ENCODE data around the gene MED26.

MED26 gene

DNA sequence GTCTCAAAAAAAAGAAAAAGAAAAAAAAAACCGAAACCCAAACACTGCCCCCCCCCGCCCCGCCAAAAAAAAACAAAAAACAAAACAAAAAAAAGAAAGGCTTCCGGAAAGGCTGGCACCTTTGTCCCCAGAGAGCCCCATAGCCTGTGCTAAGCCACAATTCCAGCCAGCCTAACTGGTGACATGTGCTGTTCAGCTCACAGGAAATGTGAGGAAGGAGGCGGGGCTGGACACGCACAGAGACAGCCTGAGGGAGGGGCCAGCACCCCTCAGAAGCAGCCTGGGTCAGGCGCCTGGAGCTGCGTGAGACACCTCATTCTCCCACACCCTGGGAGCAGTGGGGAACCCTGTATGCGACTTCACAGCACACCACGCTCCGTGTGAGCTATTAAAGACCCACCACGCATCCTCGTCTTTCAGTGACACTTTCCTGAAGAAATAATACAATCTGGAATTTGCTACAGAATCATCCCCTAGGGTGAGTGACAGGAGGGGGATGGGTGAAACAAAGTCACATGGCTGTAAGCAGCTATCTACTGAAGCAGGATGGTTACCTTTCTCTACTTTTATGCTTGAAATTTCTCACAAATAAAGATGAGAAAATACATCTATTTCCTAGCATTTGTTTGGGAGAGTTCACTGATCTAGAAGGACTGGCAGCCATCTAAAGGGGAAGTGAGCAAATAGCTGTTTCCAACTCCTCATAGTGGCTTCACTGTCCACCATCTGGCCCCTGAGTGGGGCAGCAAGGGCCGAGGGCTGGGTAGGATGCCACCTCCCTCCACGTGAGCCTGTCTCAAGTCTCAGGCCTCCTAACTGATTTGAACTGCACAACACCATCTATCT is 43.5 kb downstream of the MED26 start:
- ATAC-seq (replicated peaks; ENCODE audit: extremely low read depth, poor library complexity, severe bottlenecking) = peak; percentile 81
- H3K4me1 Mint-ChIP-seq = peaks cover 72% of the 10 kb centered on the region
- peak overlapping the region; percentile 94 for H3K27ac Mint-ChIP-seq (ENCODE audit: low read depth)
- no peaks in the 10 kb centered on the region for H3K9me3 Mint-ChIP-seq
- no peaks in the 10 kb centered on the region for H3K27me3 Mint-ChIP-seq
- DNase-seq (ENCODE audit: low spot score in 2 of 2) = peak; percentile 84 to 95
- H3K4me3 Mint-ChIP-seq = peak overlapping the region; percentile 72
- peaks cover 44% of the 10 kb centered on the region for H3K36me3 Mint-ChIP-seq (ENCODE audit: insufficient read depth)

DNA sequence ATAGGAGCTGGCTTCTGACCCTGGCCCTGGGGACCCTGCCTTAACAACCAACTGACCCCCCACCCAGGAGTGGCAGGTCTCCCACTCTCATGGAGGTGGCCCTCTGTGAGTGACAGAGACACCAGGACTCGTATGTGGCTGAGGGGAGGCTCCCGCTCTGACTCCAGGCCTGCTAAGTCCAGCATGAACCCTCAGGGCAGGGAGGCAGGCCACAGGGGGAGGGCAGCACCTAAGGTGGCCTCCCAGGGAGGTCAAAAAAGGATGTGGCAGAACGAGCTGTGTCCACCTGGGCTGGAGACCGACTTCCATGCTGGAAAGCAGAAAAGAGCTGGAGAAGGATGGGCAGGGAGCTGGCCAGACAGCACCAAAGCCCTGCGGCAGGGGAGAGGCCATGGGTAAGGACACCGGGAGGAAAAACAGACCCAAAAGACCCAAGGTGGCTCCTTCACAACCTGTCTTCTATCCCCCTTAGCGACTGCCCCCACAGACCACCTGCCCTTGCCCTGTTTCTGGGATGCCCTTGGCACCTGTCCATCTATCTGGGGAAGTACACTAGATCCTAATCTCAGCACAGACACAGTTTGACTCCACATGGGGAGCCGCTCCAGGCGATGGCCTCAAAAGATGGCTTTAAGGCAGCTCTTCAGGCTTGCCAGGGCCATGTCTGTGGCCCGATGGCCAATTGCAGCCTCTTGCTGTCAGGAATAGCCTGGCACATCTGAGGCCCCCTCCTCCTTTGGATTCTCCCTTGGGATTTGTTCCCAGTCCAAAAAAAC is 45.3 kb downstream of the MED26 start:
- H3K27ac Mint-ChIP-seq (ENCODE audit: low read depth) = peak overlapping the region; percentile 94
- H3K4me1 Mint-ChIP-seq = peaks cover 64% of the 10 kb centered on the region
- DNase-seq (ENCODE audit: low spot score in 2 of 2) = no peak
- no peak for ATAC-seq (replicated peaks; ENCODE audit: extremely low read depth, poor library complexity, severe bottlenecking)
- H3K9me3 Mint-ChIP-seq = no peaks in the 10 kb centered on the region
- H3K36me3 Mint-ChIP-seq (ENCODE audit: insufficient read depth) = peaks cover 46% of the 10 kb centered on the region
- H3K27me3 Mint-ChIP-seq = no peaks in the 10 kb centered on the region
- peak overlapping the region; percentile 72 for H3K4me3 Mint-ChIP-seq

DNA sequence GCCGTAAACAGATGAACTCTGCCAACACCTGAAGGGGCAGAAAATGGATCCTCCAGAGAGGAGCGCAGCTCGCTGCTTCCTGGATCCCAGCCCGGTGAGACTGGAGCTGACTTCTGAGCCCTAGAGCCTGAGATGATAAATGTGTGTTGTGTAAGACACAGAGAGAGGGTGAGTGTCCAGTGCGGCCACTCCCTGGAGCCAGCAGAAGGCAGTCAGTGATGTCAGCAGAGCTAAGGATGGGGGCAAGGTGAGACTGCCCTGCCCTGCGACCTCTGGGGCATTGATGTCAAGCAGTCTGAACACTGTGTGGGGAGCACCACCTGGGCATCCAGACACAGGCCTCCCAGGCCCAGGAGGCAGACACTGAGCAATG is 46.0 kb downstream of the MED26 start:
- peaks cover 56% of the 10 kb centered on the region for H3K4me1 Mint-ChIP-seq
- no peak overlapping the region for H3K4me3 Mint-ChIP-seq
- ATAC-seq (replicated peaks; ENCODE audit: extremely low read depth, poor library complexity, severe bottlenecking) (no peak), DNase-seq (ENCODE audit: low spot score in 2 of 2) (no peak)
- H3K27me3 Mint-ChIP-seq = no peaks in the 10 kb centered on the region
- H3K36me3 Mint-ChIP-seq (ENCODE audit: insufficient read depth) = peaks cover 46% of the 10 kb centered on the region
- no peaks in the 10 kb centered on the region for H3K9me3 Mint-ChIP-seq
- peak overlapping the region; percentile 79 for H3K27ac Mint-ChIP-seq (ENCODE audit: low read depth)

DNA sequence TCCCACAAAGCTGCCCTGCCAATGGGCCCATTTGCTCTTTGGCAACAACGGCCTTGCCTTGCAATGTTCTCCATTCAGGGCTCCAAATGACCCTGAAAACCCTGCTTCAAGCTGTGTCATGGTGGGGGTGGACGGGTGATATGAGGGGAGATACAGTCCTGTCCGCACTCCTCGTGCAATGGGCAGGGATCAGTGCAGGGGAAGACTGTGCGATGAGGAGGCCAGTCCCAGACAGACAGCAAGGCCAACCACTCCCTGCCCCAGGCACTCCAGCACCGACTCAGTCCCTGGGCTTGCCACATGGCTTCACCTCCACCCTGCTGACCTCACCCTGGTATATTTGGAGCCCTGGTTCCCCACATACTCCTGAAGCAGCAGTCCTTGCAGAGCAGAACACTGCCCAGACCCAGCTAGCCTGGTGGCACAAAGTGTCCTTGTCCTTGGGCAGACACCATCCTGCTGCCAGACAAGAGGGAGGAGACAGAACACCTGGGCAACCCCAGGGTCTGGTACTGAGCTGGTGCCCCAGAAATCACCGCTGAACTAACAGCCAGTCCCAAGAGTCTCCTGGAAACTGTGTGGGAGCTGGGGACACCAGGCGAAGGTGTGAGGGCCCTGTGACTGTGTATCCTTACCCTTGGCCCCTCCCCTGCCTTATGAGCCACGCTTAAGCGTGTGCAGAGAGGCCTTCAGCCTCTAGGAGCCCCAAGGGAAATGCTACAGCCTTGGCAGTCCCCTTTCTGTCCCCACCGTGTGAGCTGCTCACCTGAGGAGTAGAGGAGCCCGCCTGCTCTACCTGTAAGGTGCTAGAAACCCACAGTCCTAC is 46.6 kb downstream of the MED26 start:
- peaks cover 48% of the 10 kb centered on the region for H3K36me3 Mint-ChIP-seq (ENCODE audit: insufficient read depth)
- peak overlapping the region; percentile 79 for H3K27ac Mint-ChIP-seq (ENCODE audit: low read depth)
- no peak for DNase-seq (ENCODE audit: low spot score in 2 of 2)
- no peaks in the 10 kb centered on the region for H3K9me3 Mint-ChIP-seq
- H3K4me1 Mint-ChIP-seq = peaks cover 52% of the 10 kb centered on the region
- no peak for ATAC-seq (replicated peaks; ENCODE audit: extremely low read depth, poor library complexity, severe bottlenecking)
- H3K4me3 Mint-ChIP-seq = no peak overlapping the region
- no peaks in the 10 kb centered on the region for H3K27me3 Mint-ChIP-seq

DNA sequence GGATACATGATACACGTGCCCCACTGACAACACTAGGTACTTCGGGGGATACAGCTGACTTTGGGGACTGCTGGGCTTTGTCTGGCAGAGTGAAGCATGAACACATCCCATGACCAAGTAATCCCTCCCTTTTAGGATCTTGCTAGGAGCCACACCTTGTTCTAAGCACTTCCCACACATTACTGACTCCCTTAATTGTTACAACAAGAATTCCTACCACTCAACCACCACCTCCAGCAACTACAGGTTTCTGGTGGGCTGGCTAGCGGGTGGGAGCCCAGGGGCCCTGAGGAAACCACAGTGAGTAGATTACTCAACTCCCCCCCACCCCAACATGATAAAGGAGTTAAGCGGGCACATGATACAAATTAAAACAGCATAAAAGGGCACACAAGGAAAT is 48.6 kb downstream of the MED26 start:
- H3K4me3 Mint-ChIP-seq = no peak overlapping the region
- H3K36me3 Mint-ChIP-seq (ENCODE audit: insufficient read depth) = peaks cover 42% of the 10 kb centered on the region
- H3K27me3 Mint-ChIP-seq = no peaks in the 10 kb centered on the region
- ATAC-seq (replicated peaks; ENCODE audit: extremely low read depth, poor library complexity, severe bottlenecking) = no peak
- H3K27ac Mint-ChIP-seq (ENCODE audit: low read depth) = peak overlapping the region; percentile 58
- H3K9me3 Mint-ChIP-seq = no peaks in the 10 kb centered on the region
- H3K4me1 Mint-ChIP-seq = peaks cover 43% of the 10 kb centered on the region
- DNase-seq (ENCODE audit: low spot score in 2 of 2) = no peak

DNA sequence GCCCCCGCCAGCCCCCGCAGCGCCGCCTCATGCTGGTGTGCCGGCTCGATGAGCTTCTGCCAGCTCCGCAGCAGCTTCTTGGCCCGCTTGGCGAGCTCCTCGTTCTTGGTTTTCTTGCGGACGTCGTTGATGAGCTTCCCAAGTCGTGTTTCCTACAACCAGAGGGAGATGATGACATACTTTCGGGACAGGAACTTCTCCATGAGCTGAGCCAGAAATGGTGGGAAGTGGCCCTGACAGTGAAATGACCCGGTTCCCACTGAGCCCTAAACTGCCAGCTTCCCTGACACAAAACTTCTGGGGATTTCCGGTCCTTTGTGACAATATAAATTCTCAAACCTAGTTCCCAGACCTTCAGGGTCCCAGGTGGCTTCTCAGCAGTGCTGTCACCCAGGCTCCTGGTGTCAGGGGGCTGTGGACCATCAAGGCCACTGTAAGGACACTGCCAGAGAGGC is 50.4 kb downstream of the MED26 start:
- H3K4me3 Mint-ChIP-seq = no peak overlapping the region
- ATAC-seq (replicated peaks; ENCODE audit: extremely low read depth, poor library complexity, severe bottlenecking) = no peak
- peaks cover 53% of the 10 kb centered on the region for H3K4me1 Mint-ChIP-seq
- no peaks in the 10 kb centered on the region for H3K27me3 Mint-ChIP-seq
- H3K36me3 Mint-ChIP-seq (ENCODE audit: insufficient read depth) = peaks cover 38% of the 10 kb centered on the region
- peak overlapping the region; percentile 22 for H3K27ac Mint-ChIP-seq (ENCODE audit: low read depth)
- DNase-seq (ENCODE audit: low spot score in 2 of 2) = no peak
- H3K9me3 Mint-ChIP-seq = no peaks in the 10 kb centered on the region

DNA sequence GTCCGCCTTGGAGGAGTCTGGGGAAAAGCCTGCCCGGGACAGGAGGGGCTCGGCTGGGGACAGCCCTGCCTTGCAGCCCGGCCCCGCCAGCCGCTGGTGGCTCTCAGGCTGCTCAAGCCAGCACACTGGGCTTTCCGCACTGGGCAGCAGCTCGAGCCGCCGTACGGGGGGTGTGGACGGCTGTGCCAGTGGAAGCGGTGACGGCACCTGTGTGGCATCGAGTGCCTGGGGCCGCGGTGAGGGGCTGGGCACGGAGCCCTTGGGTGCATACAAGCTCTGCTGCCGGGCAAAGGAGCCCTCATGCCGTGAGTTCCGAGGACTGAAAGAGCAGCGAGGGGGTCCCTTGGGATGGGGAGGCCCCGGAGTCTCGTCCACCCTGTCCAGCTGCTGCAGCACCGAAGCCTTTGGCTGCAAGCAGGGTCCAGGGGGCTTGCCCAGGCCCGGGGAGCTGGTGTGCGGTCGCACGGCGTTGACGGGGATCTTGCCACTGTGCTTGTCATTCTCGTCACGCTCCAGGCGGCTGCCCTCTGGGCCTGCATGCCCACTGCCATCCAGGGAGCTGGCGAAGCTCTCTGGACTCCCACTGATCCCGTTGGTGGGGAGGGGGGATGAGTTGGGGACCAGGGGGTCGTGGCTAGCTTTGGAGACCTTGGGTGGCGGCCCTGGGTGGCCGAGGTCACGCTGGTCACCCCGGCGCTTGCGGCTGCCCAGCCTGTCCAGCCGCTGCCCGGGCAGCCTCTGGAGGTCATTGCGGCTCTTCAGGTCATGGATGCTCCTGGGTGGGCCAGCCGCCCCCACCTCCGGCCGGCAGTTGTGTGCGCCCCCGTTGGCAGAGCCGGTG is 51.1 kb downstream of the MED26 start:
- DNase-seq (ENCODE audit: low spot score in 2 of 2) = no peak
- Mint-ChIP-seq H3K27ac (ENCODE audit: low read depth) (no peak overlapping the region), H3K4me1 (peaks cover 52% of the 10 kb centered on the region), H3K27me3 (no peaks in the 10 kb centered on the region), H3K36me3 (ENCODE audit: insufficient read depth) (peaks cover 39% of the 10 kb centered on the region), H3K9me3 (no peaks in the 10 kb centered on the region), H3K4me3 (no peak overlapping the region)
- no peak for ATAC-seq (replicated peaks; ENCODE audit: extremely low read depth, poor library complexity, severe bottlenecking)

DNA sequence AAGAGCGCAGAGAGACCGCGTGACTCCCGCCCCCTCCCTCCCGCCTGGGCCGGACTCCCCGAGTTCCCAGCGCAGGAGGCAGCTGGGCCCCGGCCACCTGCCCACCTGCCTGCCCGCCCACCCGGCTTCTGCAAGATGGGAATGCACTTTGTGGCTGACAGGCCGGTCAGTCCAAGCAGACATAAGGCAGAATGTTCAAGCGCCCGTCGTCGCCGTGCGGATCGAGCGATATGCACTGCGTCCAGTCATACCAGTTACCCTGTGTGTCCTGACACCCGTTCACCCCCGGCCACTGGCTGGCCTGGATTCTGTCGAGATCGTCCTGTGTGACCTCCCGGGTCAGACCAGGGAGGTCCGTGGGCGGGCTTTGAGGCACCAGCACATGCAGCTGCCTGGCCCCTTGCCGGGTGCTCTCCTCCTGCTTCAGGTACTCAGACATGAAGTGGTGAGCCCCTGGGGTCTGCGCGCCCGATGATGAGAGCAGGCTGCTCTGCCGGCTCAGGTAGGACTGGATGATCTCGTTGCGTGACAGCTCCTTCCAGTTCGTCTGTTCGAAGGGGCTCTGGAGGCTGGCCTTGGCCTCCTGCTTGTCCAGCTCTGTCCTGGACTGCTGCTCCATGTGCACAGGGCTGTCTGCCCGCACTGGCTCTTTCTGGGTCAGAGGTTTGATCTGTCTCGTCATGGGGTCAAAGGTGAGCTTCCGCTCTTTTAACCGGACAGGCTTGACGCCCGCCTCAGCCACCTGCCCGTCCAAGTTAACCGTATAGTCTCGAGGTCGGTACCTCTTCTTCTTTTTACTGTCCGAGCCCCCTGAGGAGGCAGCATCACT is 51.9 kb downstream of the MED26 start:
- no peaks in the 10 kb centered on the region for H3K9me3 Mint-ChIP-seq
- H3K4me1 Mint-ChIP-seq = peaks cover 52% of the 10 kb centered on the region
- no peak overlapping the region for H3K4me3 Mint-ChIP-seq
- no peak for ATAC-seq (replicated peaks; ENCODE audit: extremely low read depth, poor library complexity, severe bottlenecking)
- H3K36me3 Mint-ChIP-seq (ENCODE audit: insufficient read depth) = peaks cover 37% of the 10 kb centered on the region
- H3K27me3 Mint-ChIP-seq = no peaks in the 10 kb centered on the region
- H3K27ac Mint-ChIP-seq (ENCODE audit: low read depth) = no peak overlapping the region
- no peak for DNase-seq (ENCODE audit: low spot score in 2 of 2)

DNA sequence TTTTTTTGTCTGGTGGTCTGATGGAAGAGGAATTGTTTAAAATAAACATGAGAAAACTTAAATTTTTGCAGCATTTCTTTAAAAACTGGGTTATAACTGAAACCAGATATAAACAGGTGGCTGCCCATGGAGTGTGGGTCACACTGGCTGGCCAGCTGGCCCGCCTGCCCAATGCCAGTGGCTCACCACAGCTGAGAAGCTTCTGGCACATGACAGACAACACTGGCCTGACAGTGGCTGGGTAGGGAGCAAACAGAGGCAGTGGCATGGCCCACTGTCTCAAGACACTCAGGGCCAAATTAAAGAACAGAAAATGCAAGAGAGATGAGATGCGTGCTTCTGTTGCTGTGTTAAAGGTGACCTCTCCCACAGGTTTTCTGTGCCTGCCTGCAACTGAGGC is 52.7 kb downstream of the MED26 start:
- no peak overlapping the region for H3K27ac Mint-ChIP-seq (ENCODE audit: low read depth)
- DNase-seq (ENCODE audit: low spot score in 2 of 2) = no peak
- no peaks in the 10 kb centered on the region for H3K27me3 Mint-ChIP-seq
- ATAC-seq (replicated peaks; ENCODE audit: extremely low read depth, poor library complexity, severe bottlenecking) = no peak
- no peaks in the 10 kb centered on the region for H3K9me3 Mint-ChIP-seq
- peaks cover 44% of the 10 kb centered on the region for H3K36me3 Mint-ChIP-seq (ENCODE audit: insufficient read depth)
- no peak overlapping the region for H3K4me3 Mint-ChIP-seq
- H3K4me1 Mint-ChIP-seq = peaks cover 49% of the 10 kb centered on the region

DNA sequence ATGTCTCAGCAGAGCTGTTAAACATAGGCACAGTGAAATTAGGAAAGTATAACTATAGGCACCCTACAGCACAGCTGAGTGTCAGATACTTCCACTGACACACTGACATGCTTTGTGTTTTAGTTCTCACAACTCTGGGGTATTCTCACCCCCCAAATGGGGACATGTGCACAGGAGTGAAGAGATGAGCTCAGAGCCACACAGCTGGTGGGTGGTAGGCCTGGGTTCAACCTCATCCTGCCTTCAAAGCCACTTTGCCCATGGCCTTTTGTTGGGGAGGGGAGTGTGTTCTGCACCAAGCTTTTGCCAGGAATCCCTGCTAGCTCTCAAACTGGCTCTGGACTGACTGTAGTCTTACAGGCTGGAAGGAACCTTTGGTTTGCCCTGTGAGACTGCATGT is 54.1 kb downstream of the MED26 start:
- Mint-ChIP-seq H3K27me3 (no peaks in the 10 kb centered on the region), H3K4me1 (peaks cover 42% of the 10 kb centered on the region), H3K9me3 (no peaks in the 10 kb centered on the region), H3K27ac (ENCODE audit: low read depth) (peak overlapping the region; percentile 53), H3K36me3 (ENCODE audit: insufficient read depth) (peaks cover 50% of the 10 kb centered on the region), H3K4me3 (peak overlapping the region; percentile 92)
- DNase-seq (ENCODE audit: low spot score in 2 of 2) = no peak
- ATAC-seq (replicated peaks; ENCODE audit: extremely low read depth, poor library complexity, severe bottlenecking) = no peak

DNA sequence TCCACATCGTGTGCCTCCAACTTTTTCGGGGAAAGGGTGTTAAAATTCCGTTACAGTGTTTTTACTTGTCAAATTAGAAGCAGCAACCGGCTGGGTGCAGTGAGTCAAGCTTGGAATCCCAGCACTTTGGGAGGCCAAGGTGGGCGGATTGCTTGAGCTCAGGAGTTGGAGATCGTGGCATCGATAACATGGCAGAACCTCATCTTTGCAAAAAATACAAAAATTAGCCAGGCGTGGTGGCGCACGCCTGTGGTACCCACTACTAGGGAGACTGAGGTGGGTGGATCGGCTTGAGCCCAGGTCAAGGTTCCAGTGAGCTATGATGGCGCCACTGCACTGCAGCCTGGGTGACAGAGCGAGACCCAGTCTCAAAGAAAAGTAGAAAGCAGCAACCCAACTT is 54.7 kb downstream of the MED26 start:
- Mint-ChIP-seq H3K27ac (ENCODE audit: low read depth) (peak overlapping the region; percentile 98), H3K27me3 (no peaks in the 10 kb centered on the region), H3K9me3 (no peaks in the 10 kb centered on the region), H3K4me3 (peak overlapping the region; percentile 92), H3K4me1 (peaks cover 38% of the 10 kb centered on the region), H3K36me3 (ENCODE audit: insufficient read depth) (peaks cover 48% of the 10 kb centered on the region)
- ATAC-seq (replicated peaks; ENCODE audit: extremely low read depth, poor library complexity, severe bottlenecking) = no peak
- DNase-seq (ENCODE audit: low spot score in 2 of 2) = no peak

Data from central memory CD8-positive, alpha-beta T cell (primary cell).